NCI-H774 (cell line): ENCODE measurements around the gene FASN.

Experiments
- DNase-seq: peaks from one replicate; lab custom pipeline; 2025; lab: John Stamatoyannopoulos, UW

The FASN gene

DNA sequence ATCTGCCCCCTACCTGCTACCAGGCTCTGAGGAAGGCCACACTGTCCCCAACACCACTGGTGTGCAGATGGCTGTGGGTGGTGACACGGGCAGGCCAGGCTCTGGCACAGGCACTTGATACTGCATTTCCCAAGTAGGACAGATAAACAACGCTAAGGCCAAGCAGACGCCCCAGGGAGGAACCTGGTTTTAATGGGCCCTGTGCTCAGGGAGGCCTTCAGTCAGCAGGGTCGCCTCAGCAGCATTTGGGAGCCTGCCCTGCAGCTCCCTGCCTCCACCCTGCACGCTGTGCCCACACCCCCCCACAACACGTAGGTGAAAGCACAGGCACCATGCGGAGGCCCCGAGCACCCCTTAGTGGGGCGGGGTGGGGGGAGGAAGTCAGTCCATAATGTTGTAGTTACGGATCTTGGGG is 3.3 kb upstream of the FASN start:
- DNase-seq = no peak

- no peak for DNase-seq
Measured at GRCh38 chr17:82100502-82101298, 2.7 kb upstream of the FASN start.

GRCh38 chr17:82098939-82099763 is 1.1 kb upstream of the FASN start:
- peak; percentile 74 for DNase-seq

GRCh38 chr17:82097919-82098168 is 192 bp downstream of the FASN start:
- DNase-seq = no peak

- DNase-seq = peak; percentile 36
Measured at GRCh38 chr17:82097184-82097918, 685 bp downstream of the FASN start.

DNA sequence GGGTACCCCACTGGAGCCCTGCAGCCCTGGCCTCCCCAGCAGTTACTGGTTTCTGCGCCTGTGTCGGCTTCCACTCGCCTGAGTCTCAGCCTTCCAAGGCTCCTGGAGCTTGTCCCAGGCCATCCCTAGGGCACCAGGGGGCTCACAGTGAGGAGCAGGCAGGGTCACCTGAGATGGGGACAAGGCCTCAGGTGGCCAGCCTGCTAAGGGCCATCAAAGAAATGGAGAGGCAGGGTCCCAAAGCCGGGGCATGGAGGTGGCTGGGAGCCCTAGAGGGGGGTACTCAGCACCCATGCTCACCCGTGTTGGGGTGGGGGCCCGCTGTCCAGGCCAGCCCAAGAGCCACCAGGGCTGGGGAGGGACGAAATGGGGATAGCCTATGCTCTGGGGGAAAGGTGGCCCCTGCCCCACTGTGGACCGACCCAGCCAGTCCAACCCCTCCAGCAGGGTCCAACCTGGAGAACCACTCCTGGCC is 1.3 kb downstream of the FASN start:
- no peak for DNase-seq

- no peak for DNase-seq
Measured at GRCh38 chr17:82095777-82096708, 2.0 kb downstream of the FASN start.

GRCh38 chr17:82094931-82095776 is 2.9 kb downstream of the FASN start:
- DNase-seq = no peak

- no peak for DNase-seq
Measured at GRCh38 chr17:82092995-82093751, 4.9 kb downstream of the FASN start.

- DNase-seq = no peak
Measured at GRCh38 chr17:82092628-82092994, 5.4 kb downstream of the FASN start.

DNA sequence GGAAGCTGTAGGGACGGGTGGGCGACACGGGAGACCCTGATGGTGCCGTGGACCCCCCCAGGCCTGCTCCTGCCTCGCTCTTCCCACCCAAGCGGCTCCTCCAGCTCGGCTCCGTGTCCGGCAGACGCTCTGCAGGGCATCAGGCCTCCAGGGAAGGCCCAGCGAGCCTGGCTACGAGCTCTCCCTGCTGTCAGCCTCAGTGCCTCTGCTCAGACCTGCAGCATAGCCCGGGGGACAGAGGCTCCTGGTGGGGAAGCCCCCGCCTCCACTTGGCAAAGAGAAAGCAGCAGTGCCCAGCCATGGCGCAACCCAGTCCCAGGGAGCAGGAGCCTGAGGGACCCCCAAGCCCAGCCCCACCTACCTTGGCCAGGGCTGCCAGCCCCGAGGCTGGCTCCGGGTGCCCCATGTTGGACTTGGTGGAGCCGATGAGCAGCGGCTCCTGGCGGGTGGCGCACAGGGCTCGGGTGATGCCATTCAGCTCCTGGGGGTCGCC is 5.9 kb downstream of the FASN start:
- no peak for DNase-seq

GRCh38 chr17:82091264-82092066 is 6.6 kb downstream of the FASN start:
- DNase-seq = no peak

DNA sequence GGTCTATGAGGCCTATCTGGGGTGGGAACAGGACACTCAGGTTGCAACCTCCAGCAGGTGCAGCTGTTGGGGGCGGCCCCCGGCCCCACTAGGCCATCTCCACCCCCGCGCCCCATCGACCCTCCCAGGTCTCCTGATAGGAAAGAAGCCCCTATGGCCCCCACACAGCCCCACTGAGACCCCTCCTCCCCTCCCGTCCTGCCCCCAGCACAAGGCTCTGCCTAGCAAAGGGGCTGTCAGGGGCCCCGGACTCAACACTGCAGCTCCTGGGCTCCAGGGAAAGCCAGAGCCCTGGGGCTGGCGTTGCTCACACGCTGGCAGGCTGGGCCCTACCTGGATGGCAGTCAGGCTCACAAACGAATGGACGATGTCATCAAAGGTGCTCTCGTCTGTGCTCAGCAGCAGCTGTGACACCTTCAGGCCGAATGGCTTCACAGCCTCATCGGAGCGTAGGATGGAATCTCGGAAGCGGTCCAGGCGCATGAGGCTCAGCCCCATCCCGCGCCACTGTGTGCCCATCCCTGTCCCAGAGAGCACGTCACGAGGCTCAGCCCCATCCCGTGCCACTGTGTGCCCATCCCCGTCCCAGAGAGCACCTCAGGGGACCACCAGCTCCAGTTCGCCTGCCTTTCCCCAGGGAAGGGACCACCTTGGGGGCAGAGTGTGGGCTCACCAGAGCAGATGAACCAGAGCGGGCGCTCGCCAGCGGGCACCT is 7.3 kb downstream of the FASN start:
- DNase-seq = no peak

DNA sequence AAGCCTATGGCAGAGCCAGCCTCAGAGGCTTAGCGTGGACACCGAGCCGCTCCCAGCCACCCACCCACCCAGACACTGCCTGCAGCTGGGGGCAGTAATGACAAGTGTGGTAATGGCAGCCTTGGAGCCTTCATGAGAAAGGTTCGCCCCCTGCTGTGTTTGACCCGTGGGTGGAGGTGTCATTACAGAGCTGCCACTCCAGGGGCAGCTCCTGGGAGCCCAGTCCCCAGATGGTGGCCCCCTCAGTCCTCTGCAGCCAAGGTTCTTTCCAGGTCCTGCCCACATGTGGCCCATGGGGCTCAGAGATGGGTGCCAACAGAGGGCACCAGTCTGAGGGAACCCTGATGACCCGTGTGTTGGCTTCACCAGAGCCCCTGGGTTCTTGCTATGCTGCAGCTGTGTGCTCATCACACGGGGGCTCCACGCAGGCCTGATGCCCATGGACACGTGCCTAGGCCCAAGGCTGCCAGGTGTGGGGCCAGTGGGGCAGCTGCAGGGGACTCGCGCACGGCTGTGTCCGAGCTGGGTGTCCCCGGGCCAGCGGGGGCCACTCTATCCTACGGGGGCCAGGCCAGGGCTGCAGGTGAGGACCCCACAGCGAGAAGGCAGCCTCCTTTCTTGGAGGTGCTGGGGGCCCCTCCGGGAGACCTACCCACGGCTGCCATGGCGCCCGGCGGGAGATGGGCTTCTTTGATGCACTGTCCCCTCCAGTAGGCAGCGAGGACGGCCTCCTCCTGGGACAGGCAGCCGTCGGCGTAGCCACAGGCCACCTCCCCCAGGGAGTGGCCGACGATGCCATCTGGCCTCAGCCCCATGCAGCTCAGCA is 8.1 kb downstream of the FASN start:
- no peak for DNase-seq

- DNase-seq = no peak
Measured at GRCh38 chr17:82088838-82089722, 9.0 kb downstream of the FASN start.
